Left lung (tissue), 10 donors: Measurements from ENCODE around the gene SLC5A4. TPM values are rescaled to one million over a fixed set of nuclear protein-coding genes. Genes with fewer than 3 reads are reported as not detected.

Experiments
- ATAC-seq: fragments of 200-7000 bp; cut with Tn5 transposase; one replicate; pipeline ENCODE4 v1.9.1; 2020; ENCODE audit warnings: moderate library complexity
- DNase-seq, 4 donors: peaks; one replicate each; pipeline ENCODE4 v3.0.0-alpha.2; 2013 to 2020
- H3K27ac ChIP-seq, 2 donors: fragments of 200-600 bp; sonication (generic) in 1 of 2; one replicate each; pipeline versions ENCODE4 v1.5.0 to v1.8.0; 2020 to 2021
- H3K27me3 ChIP-seq, 2 donors: fragments of 200-600 bp; sonication (generic) in 1 of 2; one replicate each; pipeline versions ENCODE4 v1.5.0 to v1.8.0; 2020 to 2021
- H3K36me3 ChIP-seq, 2 donors: fragments of 200-600 bp; sonication (generic) in 1 of 2; one replicate each; pipeline versions ENCODE4 v1.5.0 to v1.8.0; 2020 to 2021
- H3K4me1 ChIP-seq, 2 donors: fragments of 200-600 bp; one replicate each; pipeline ENCODE4 v1.8.0; 2021
- H3K4me3 ChIP-seq, 2 donors: fragments of 200-600 bp; sonication (generic) in 1 of 2; one replicate each; pipeline versions ENCODE4 v1.5.0 to v1.8.0; 2020 to 2021; ENCODE audit warnings: mild to moderate bottlenecking in 1 of 2
- H3K9me3 ChIP-seq, 2 donors: fragments of 200-600 bp; sonication (generic) in 1 of 2; one replicate each; pipeline versions ENCODE4 v1.5.0 to v1.8.0; 2020 to 2021
- CTCF ChIP-seq, 2 donors: fragments of 200-600 bp; sonication (generic) in 1 of 2; IDR thresholded peaks; one replicate each; pipeline versions ENCODE4 v1.5.0 to v1.8.0; 2021; ENCODE audit warnings: antibody characterized with exemption in 2 of 2
- intact Hi-C, 2 donors: fragments of 100-400 bp; cut with DNase I; formaldehyde crosslinking; loops; one replicate each; pipeline versions ENCODE4 v1.11.2 to v1.14.2; 2022
- polyA plus RNA-seq, 6 donors: library from polyadenylated mRNA; unstranded; fragments of 120-200 nt; gene quantifications; one replicate each; pipeline ENCODE4 v1.2.1, GENCODE V29; 2013; ENCODE audit not compliant: insufficient read length in 6 of 6
- total RNA-seq, 2 donors: library from RNA; stranded (reverse); fragmentation: NEBNext Ultra II Directional; extraction: Animal tissue kit (Norgen Biotek cat#: 25700); gene quantifications; one replicate each; pipeline ENCODE4 v1.2.1, GENCODE V29; 2021
- donor health status: DM: no; HTN: yes; CAD: no.
- donor health status: DM: no; HTN: no; CAD: no.

The SLC5A4 gene
- total and polyA plus RNA-seq, 8 donors, result 0.58 to 3.5 (median 0.98) TPM

GRCh38 chr22:32246166-32246565 lies 9.0 kb downstream of the SLC5A4 start:
- no peaks in the 10 kb centered on the region for H3K27me3 ChIP-seq
- H3K4me1 ChIP-seq, result no peaks in the 10 kb centered on the region
- H3K27ac ChIP-seq, result no peak overlapping the region
- no peaks in the 10 kb centered on the region for H3K9me3 ChIP-seq
- DNase-seq, result no peak
- intact Hi-C loops, result no loop called here
- no peaks in the 10 kb centered on the region for H3K36me3 ChIP-seq
- H3K4me3 ChIP-seq, result no peak overlapping the region
- no peak for TF ChIP-seq CTCF (IDR thresholded peaks at IDR 0.05)
- no peak for ATAC-seq

- ATAC-seq, result no peak
Observed at GRCh38 chr22:32245042-32245441, 10.1 kb downstream of the SLC5A4 start.

GRCh38 chr22:32244547-32244946 lies 10.6 kb downstream of the SLC5A4 start:
- no peak for DNase-seq
- intact Hi-C loops, result no loop called here
- ATAC-seq, result no peak

More at GRCh38 chr22:32245042-32245441, 10.1 kb downstream of the SLC5A4 start:
- no peaks in the 10 kb centered on the region for H3K36me3 ChIP-seq
- H3K9me3 ChIP-seq, result no peaks in the 10 kb centered on the region
- H3K4me3 ChIP-seq, result no peak overlapping the region
- H3K27ac ChIP-seq, result no peak overlapping the region
- intact Hi-C loops, result no loop called here
- H3K27me3 ChIP-seq, result no peaks in the 10 kb centered on the region
- TF ChIP-seq CTCF (IDR thresholded peaks at IDR 0.05), result no peak
- DNase-seq, result no peak
- no peaks in the 10 kb centered on the region for H3K4me1 ChIP-seq

GRCh38 chr22:32240461-32240860 lies 14.7 kb downstream of the SLC5A4 start:
- no peak for ATAC-seq

More at GRCh38 chr22:32244547-32244946, 10.6 kb downstream of the SLC5A4 start:
- no peak for TF ChIP-seq CTCF (IDR thresholded peaks at IDR 0.05)
- no peaks in the 10 kb centered on the region for H3K9me3 ChIP-seq
- no peak overlapping the region for H3K4me3 ChIP-seq
- H3K27me3 ChIP-seq, result no peaks in the 10 kb centered on the region
- H3K36me3 ChIP-seq, result no peaks in the 10 kb centered on the region
- H3K4me1 ChIP-seq, result no peaks in the 10 kb centered on the region
- H3K27ac ChIP-seq, result no peak overlapping the region

GRCh38 chr22:32237906-32238305 lies 17.2 kb downstream of the SLC5A4 start:
- Histone ChIP-seq H3K27ac (no peak overlapping the region), H3K36me3 (no peaks in the 10 kb centered on the region), H3K4me1 (no peaks in the 10 kb centered on the region), H3K27me3 (no peaks in the 10 kb centered on the region), H3K9me3 (no peaks in the 10 kb centered on the region), H3K4me3 (no peak overlapping the region)
- ATAC-seq (no peak), DNase-seq (no peak)
- TF ChIP-seq CTCF (IDR thresholded peaks at IDR 0.05), result no peak
- intact Hi-C loops, result no loop called here

More at GRCh38 chr22:32240461-32240860, 14.7 kb downstream of the SLC5A4 start:
- Histone ChIP-seq H3K4me1 (no peaks in the 10 kb centered on the region), H3K9me3 (no peaks in the 10 kb centered on the region), H3K4me3 (no peak overlapping the region), H3K27ac (no peak overlapping the region), H3K36me3 (no peaks in the 10 kb centered on the region), H3K27me3 (no peaks in the 10 kb centered on the region)
- no peak for DNase-seq
- TF ChIP-seq CTCF (IDR thresholded peaks at IDR 0.05), result no peak
- intact Hi-C loops, result no loop called here
